Spleen (tissue), 11 donors: Measurements from ENCODE around the gene ANKS4B. TPM values are rescaled to one million over a fixed set of nuclear protein-coding genes. Genes with fewer than 3 reads are reported as not detected.
"Not testable (repeated sequence)": the region's sequence is repeated elsewhere in the genome, so short reads cannot be mapped to it uniquely, and the experiment has no call there.

Experiments
- DNase-seq: peaks from one replicate; pipeline ENCODE4 v3.0.0-alpha.2; 2020
- H3K27ac ChIP-seq, 8 donors: fragments of 200-600 bp; sonication (generic) in 7 of 8; 1 replicate in 4 of 8; 2 replicates in 4 of 8; pipeline versions ENCODE4 v1.5.0 to v1.8.0; 2016 to 2021; ENCODE audit warnings: inconsistent platforms in 4 of 8, mild to moderate bottlenecking in 4 of 8, moderate library complexity in 1 of 8
- H3K27me3 ChIP-seq, 7 donors: fragments of 200-600 bp; sonication (generic) in 6 of 7; replicated peaks in 1 of 7; 1 replicate in 4 of 7; 2 replicates in 3 of 7; pipeline versions ENCODE4 v1.5.0 to v1.8.0; 2016 to 2021; ENCODE audit warnings: inconsistent platforms in 3 of 7, mild to moderate bottlenecking in 1 of 7
- H3K36me3 ChIP-seq, 6 donors: fragments of 200-600 bp; sonication (generic) in 5 of 6; 1 replicate in 4 of 6; 2 replicates in 2 of 6; pipeline versions ENCODE4 v1.5.0 to v1.8.0; 2016 to 2021; ENCODE audit warnings: inconsistent platforms in 2 of 6
- H3K4me1 ChIP-seq, 6 donors: fragments of 200-600 bp; sonication (generic) in 5 of 6; 1 replicate in 3 of 6; 2 replicates in 3 of 6; pipeline versions ENCODE4 v1.5.0 to v1.8.0; 2016 to 2021; ENCODE audit warnings: inconsistent platforms in 3 of 6
- H3K4me3 ChIP-seq, 8 donors: fragments of 200-600 bp; sonication (generic) in 7 of 8; 1 replicate in 4 of 8; 2 replicates in 4 of 8; pipeline versions ENCODE4 v1.5.0 to v1.8.0; 2016 to 2021; ENCODE audit warnings: inconsistent platforms in 4 of 8, mild to moderate bottlenecking in 4 of 8, moderate library complexity in 2 of 8
- H3K9me3 ChIP-seq, 8 donors: fragments of 200-600 bp; sonication (generic) in 7 of 8; 1 replicate in 4 of 8; 2 replicates in 4 of 8; pipeline versions ENCODE4 v1.5.0 to v1.8.0; 2016 to 2021; ENCODE audit warnings: inconsistent platforms in 4 of 8
- CTCF ChIP-seq, 11 experiments: fragments of 200-600 bp in 7 of 11; fragments of 450-650 bp in 4 of 11; sonication (generic) in 4 of 11; IDR thresholded peaks in 8 of 11; conservative IDR thresholded peaks in 3 of 11; 1 replicate in 7 of 11; 2 replicates in 4 of 11; pipeline versions ENCODE4 v1.4.0 to v1.8.0; 2016 to 2021; ENCODE audit warnings: antibody characterized with exemption in 11 of 11, inconsistent platforms in 4 of 11, mild to moderate bottlenecking in 1 of 11
- POLR2A ChIP-seq, 3 donors: fragments of 450-650 bp; IDR thresholded peaks; one replicate each; pipeline ENCODE4 v1.5.1; 2017; ENCODE audit warnings: antibody characterized with exemption in 3 of 3, mild to moderate bottlenecking in 1 of 3
- POLR2AphosphoS5 ChIP-seq, 3 donors: sonication (generic); formaldehyde crosslinking; IDR thresholded peaks; one replicate each; pipeline ENCODE4 v1.5.1; 2017; ENCODE audit warnings: antibody characterized with exemption in 3 of 3
- WGBS, 5 donors: extraction: QIAGEN DNeasy Blood & Tissue Kit in 3 of 5; methylation state at CpG; one replicate each; pipeline versions ENCODE4 v1.1.5 to v1.1.7; 2013 to 2018; 5-methylcytosine and 5-hydroxymethylcytosine counted together
- intact Hi-C: fragments of 100-400 bp; cut with DNase I; formaldehyde crosslinking; loops from one replicate; pipeline ENCODE4 v1.15.0; 2023; ENCODE audit warnings: low total_unique reads
- polyA plus RNA-seq, 3 donors: library from polyadenylated mRNA; stranded (reverse); fragments of 200-250 nt; gene quantifications; one replicate each; pipeline ENCODE4 v1.2.1, GENCODE V29; 2013
- total RNA-seq, 7 donors: library from RNA; depleted of rRNA in 3 of 7; stranded (reverse); fragments of >200 nt in 3 of 7; fragmentation: NEBNext Ultra II Directional in 4 of 7; extraction: Animal tissue kit (Norgen Biotek cat#: 25700) in 4 of 7; gene quantifications; one replicate each; pipeline versions ENCODE4 v1.1.0 to v1.2.1, GENCODE V29; 2016 to 2021
- donor health status: healthy with polysubstance abuse.
- donor health status: DM: no; HTN: no; CAD: no; lungs with moderate emphysema.
- donor health status: DM: no; HTN: no; CAD: no.
- donor health status: Bipolar disorder and iron deficiency.
- donor health status: healthy.
- donor health status: DM: no; HTN: no; CAD: no.
- donor health status: DM: yes; HTN: yes; CAD: no.

Gene ANKS4B
- total and polyA plus RNA-seq, 10 donors = 0.03 TPM; not detected in 9

- Histone ChIP-seq H3K27me3 (peaks cover 0 to 25% (median 1%) of the 10 kb centered on the region in 7 donors), H3K4me1 (no peaks in the 10 kb centered on the region), H3K27ac (no peak overlapping the region), H3K4me3 (no peak overlapping the region), H3K9me3 (peaks cover 0 to 11% (median 3%) of the 10 kb centered on the region in 8 donors), H3K36me3 (no peaks in the 10 kb centered on the region)
- no peak for TF ChIP-seq CTCF (IDR thresholded peaks at IDR 0.05 in 8 of 11, conservative IDR thresholded peaks at IDR 0.05 in 3 of 11)
- no peak for TF ChIP-seq POLR2A (IDR thresholded peaks at IDR 0.05)
- TF ChIP-seq POLR2AphosphoS5 (IDR thresholded peaks at IDR 0.05) = no peak
- no peak for DNase-seq
- intact Hi-C loops = no loop called here
- WGBS, 5 donors = 21 to 45% (median 40%) methylated on average over 4 to 6 of the region's 6 CpGs
These were observed 38.7 kb upstream of the ANKS4B start for GRCh38 chr16:21194771-21195301.

- intact Hi-C loops, H3K4me1 ChIP-seq, H3K36me3 ChIP-seq, DNase-seq, H3K9me3 ChIP-seq, H3K27ac ChIP-seq, H3K4me3 ChIP-seq: not testable (repeated sequence)
- H3K27me3 ChIP-seq = peaks cover 0 to 29% (median 5%) of the 10 kb centered on the region in 7 donors
- WGBS, 5 donors = 82 to 96% (median 90%) methylated on average over 8 of the region's 8 CpGs
These were observed 38.2 kb upstream of the ANKS4B start for GRCh38 chr16:21195330-21195729.

- DNase-seq = no peak
- 32 to 50% (median 38%) methylated on average over 1 of the region's 1 CpG for WGBS, 5 donors
- Histone ChIP-seq H3K27ac (no peak overlapping the region), H3K27me3 (peaks cover 0 to 30% (median 5%) of the 10 kb centered on the region in 7 donors), H3K4me1 (no peaks in the 10 kb centered on the region), H3K4me3 (no peak overlapping the region), H3K36me3 (no peaks in the 10 kb centered on the region), H3K9me3 (no peaks in the 10 kb centered on the region)
- TF ChIP-seq POLR2A (IDR thresholded peaks at IDR 0.05) = no peak
- no peak for TF ChIP-seq POLR2AphosphoS5 (IDR thresholded peaks at IDR 0.05)
- TF ChIP-seq CTCF (IDR thresholded peaks at IDR 0.05 in 8 of 11, conservative IDR thresholded peaks at IDR 0.05 in 3 of 11) = no peak
- intact Hi-C loops = no loop called here
These were observed 36.4 kb upstream of the ANKS4B start for GRCh38 chr16:21197112-21197511.

GRCh38 chr16:21197621-21198020, 35.9 kb upstream of the ANKS4B start:
- WGBS, 5 donors = 72 to 89% (median 83%) methylated on average over 3 of the region's 3 CpGs
- intact Hi-C loops = no loop called here
- Histone ChIP-seq H3K27ac (no peak overlapping the region), H3K4me3 (no peak overlapping the region), H3K4me1 (no peaks in the 10 kb centered on the region), H3K36me3 (no peaks in the 10 kb centered on the region), H3K27me3 (peaks cover 0 to 30% (median 5%) of the 10 kb centered on the region in 7 donors), H3K9me3 (no peaks in the 10 kb centered on the region)
- no peak for DNase-seq
- TF ChIP-seq CTCF (IDR thresholded peaks at IDR 0.05 in 8 of 11, conservative IDR thresholded peaks at IDR 0.05 in 3 of 11) (no peak), POLR2AphosphoS5 (IDR thresholded peaks at IDR 0.05) (no peak), POLR2A (IDR thresholded peaks at IDR 0.05) (no peak)
